NT2/D1 (cell line): ENCODE results near the gene MRC2.

Experiments used
- SUZ12 ChIP-seq: IDR thresholded peaks from 2 replicates; pipeline ENCODE4 v1.6.1; 2011; ENCODE audit not compliant: insufficient read length, insufficient read depth; ENCODE audit errors: extremely low read depth
- YY1 ChIP-seq: IDR thresholded peaks from 2 replicates; pipeline ENCODE4 v1.6.1; 2011; ENCODE audit not compliant: insufficient read length, insufficient read depth

DNA sequence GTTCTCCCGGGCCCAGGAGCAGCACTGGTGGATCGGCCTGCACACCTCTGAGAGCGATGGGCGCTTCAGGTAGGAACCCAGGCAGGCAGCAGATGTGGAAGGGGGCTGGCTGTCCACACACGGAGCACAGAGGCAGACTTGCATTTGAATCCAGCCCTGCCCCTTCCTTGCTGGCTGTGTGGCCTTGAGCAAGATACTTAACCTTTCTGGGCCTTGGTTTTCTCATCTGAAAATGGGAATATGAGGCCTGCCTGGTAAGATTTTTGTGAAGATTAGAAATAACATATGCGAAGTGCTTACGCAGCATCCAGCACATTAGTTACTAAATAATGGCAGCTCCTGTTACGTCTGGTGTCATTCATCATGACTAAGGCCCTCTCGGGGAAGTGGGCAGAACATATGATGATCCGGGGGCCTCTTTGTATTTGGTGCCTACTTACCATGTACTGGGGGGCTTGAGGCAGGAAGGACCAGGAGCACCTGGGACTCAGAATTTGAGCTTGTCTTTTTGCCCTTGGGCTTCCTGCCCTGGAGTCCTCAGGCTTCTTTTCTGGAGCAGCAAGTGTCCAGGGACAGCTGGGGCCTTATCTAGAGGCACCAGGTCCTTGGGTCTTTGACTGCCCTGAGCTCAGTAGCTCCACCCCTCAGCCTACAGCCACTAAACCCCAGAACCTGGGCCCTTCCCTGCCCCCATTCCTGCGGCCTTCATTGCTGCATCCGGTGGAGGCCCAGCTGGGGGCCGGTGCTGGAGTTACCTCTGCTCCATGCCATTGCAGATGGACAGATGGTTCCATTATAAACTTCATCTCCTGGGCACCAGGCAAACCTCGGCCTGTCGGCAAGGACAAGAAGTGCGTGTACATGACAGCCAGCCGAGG, 53.8 kb downstream of the MRC2 start:
- TF ChIP-seq SUZ12 (no peak), YY1 (no peak)
